ENCODE measurements around the gene MFN1.
"Not testable (repeated sequence)": the region's sequence is repeated elsewhere in the genome, so short reads cannot be mapped to it uniquely, and the experiment has no call there.

MFN1 gene

GRCh38 chr3:179347345-179348194, at the start of gene MFN1:
Gene MFN1 (plus strand): TSS chr3:179347709. CDS start chr3:179348852, 1,143 bp downstream.
- DNase-seq: peak; percentile 89 to 90

GRCh38 chr3:179297971-179298725, 49.4 kb upstream of the MFN1 start:
- DNase-seq: no peak

- DNase-seq: no peak
Measured at GRCh38 chr3:179299316-179299715, 48.2 kb upstream of the MFN1 start.

GRCh38 chr3:179299999-179300613, 47.4 kb upstream of the MFN1 start:
- no peak for DNase-seq

- no peak for DNase-seq
Measured at GRCh38 chr3:179301645-179302044, 45.9 kb upstream of the MFN1 start.

GRCh38 chr3:179302111-179302510, 45.4 kb upstream of the MFN1 start:
- DNase-seq: no peak

- no peak for DNase-seq
Measured at GRCh38 chr3:179304605-179305004, 42.9 kb upstream of the MFN1 start.

- not testable (repeated sequence) for DNase-seq
Measured at GRCh38 chr3:179307362-179307761, 40.1 kb upstream of the MFN1 start.

GRCh38 chr3:179308001-179308400, 39.5 kb upstream of the MFN1 start:
- DNase-seq: no peak

GRCh38 chr3:179309225-179310078, 38.1 kb upstream of the MFN1 start:
- DNase-seq: no peak

GRCh38 chr3:179318876-179319275, 28.6 kb upstream of the MFN1 start:
- DNase-seq: no peak

GRCh38 chr3:179321668-179322285, 25.7 kb upstream of the MFN1 start:
- peak in 1 of 2 donors; percentile 13 for DNase-seq

- DNase-seq: peak; percentile 87
Measured at GRCh38 chr3:179322286-179323196, 25.0 kb upstream of the MFN1 start, which contains the start of gene ZNF639. Gene ZNF639 (plus strand): TSS chr3:179323031. CDS start chr3:179328294, 5,263 bp downstream.

GRCh38 chr3:179323197-179324110, 24.1 kb upstream of the MFN1 start:
- DNase-seq: peak; percentile 65 to 68

- no peak for DNase-seq
Measured at GRCh38 chr3:179324270-179324754, 23.2 kb upstream of the MFN1 start.

- no peak for DNase-seq
Measured at GRCh38 chr3:179330438-179330837, 17.1 kb upstream of the MFN1 start.

GRCh38 chr3:179332240-179332639, 15.3 kb upstream of the MFN1 start:
- DNase-seq: no peak

GRCh38 chr3:179333084-179333483, 14.4 kb upstream of the MFN1 start:
- DNase-seq: no peak

- no peak for DNase-seq
Measured at GRCh38 chr3:179336345-179336929, 11.1 kb upstream of the MFN1 start.

All from stimulated activated CD4-positive, alpha-beta T cell treated with anti-CD3 and anti-CD28 coated beads, Interleukin-2, amount 100 ng/mL, for 24 hours (primary cell).